ELR (cell line): ENCODE data around the gene MMP17.

Experiments
- DNase-seq: peaks from one replicate; pipeline ENCODE4 v3.0.0-alpha.2; 2015; ENCODE audit warnings: low read depth

Gene MMP17

DNA sequence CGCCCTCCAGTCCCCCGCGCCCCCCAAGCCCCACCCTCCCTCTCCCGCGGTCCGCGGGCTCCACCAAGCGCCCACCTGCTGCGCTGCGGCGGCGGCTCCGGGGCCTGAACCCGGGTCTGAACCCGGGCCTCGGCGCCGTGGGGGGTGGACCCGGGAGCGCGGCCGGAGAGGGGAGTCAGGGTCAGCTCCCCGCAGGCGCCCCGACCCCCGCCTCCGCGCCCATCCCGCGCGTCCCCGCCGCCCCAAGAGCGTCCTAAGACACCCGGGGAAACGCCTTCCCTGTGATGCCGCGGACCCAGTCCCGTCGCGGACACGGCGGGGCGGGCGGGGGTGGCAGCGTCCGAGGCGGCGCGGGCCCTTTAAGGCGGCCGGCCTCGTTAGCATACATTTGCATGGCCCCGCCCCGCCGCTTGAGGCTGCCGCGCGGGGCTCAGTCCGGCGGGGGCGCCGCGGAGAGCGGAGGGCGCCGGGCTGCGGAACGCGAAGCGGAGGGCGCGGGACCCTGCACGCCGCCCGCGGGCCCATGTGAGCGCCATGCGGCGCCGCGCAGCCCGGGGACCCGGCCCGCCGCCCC is at the start of gene MMP17:
Gene MMP17, plus strand, starts transcription at position 433 of the 574 bp plus-strand sequence. Its CDS starts 102 bp downstream, at position 535.
- DNase-seq = peak; percentile 84

DNA sequence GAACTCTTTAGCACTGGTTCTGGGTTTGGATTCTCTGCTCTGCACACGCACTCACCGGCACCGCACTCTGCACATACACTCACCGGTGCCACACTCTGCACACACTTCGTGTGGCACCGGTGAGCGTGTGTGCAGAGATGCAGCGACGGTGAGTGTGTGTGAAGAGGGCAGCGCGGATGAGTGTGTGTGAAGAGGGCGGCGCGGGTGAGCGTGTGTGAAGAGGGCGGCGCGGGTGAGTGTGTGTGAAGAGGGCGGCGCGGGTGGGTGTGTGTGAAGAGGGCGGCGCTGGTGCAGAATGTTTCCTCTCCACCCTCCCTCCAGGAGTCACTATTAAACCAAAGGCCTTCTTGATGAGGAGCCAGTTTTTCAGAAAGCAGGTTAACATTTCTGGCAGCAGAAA is 49.2 kb upstream of the MMP17 start:
- DNase-seq = no peak

- DNase-seq = no peak
These were observed 46.1 kb upstream of the MMP17 start for GRCh38 chr12:131782061-131782460.

- peak; percentile 90 for DNase-seq
These were observed 44.2 kb upstream of the MMP17 start for GRCh38 chr12:131783915-131784541.

GRCh38 chr12:131784909-131785762 is 43.1 kb upstream of the MMP17 start:
- no peak for DNase-seq

- no peak for DNase-seq
These were observed 42.3 kb upstream of the MMP17 start for GRCh38 chr12:131785763-131786330.

- no peak for DNase-seq
These were observed 41.9 kb upstream of the MMP17 start for GRCh38 chr12:131786331-131786730.

DNA sequence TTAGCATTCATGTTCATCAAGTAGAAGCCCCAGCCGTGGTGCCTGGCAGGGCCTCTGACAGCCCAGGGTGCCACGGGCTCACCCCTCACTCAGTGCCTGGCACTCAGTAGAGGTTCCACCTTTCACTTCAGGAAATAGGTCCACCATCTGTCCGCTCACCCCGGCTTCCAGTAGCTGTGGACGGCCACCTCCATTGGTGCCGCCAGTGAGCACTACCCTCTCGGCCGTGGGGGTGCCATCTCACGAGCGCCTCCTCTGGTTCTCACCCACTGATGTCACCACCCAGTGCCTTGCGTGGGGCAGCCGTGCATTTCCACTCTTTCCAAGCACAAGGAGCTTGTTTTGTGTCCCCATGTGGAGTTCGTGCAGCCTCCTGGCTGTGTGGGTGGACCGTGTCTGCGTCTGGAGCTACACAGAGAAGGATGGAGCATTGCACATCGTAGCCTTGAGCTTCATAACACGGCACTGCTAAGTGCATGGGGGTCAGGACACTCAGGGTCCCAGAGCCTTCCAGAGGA is 41.0 kb upstream of the MMP17 start:
- DNase-seq = no peak

- DNase-seq = no peak
These were observed 40.1 kb upstream of the MMP17 start for GRCh38 chr12:131788070-131788469.

DNA sequence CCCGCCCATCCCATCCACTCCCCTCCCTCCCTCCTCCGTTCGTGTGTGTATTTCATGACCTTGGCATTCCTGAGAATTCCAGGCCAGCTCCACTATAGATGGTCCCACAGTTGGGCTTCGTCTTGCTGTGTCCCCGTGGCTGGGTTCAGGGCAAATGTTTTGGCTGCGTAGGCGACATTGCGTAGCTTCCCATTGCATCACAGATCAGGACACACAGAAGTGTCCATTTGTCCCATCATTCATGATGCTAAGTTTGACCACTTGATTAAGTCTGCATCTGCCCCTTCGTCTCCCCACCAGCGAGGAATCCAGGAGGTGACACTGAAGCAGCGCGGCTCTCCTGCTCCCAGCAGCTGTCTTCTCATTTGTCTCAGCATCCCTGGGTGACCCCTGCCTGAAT is 38.6 kb upstream of the MMP17 start:
- DNase-seq = no peak

DNA sequence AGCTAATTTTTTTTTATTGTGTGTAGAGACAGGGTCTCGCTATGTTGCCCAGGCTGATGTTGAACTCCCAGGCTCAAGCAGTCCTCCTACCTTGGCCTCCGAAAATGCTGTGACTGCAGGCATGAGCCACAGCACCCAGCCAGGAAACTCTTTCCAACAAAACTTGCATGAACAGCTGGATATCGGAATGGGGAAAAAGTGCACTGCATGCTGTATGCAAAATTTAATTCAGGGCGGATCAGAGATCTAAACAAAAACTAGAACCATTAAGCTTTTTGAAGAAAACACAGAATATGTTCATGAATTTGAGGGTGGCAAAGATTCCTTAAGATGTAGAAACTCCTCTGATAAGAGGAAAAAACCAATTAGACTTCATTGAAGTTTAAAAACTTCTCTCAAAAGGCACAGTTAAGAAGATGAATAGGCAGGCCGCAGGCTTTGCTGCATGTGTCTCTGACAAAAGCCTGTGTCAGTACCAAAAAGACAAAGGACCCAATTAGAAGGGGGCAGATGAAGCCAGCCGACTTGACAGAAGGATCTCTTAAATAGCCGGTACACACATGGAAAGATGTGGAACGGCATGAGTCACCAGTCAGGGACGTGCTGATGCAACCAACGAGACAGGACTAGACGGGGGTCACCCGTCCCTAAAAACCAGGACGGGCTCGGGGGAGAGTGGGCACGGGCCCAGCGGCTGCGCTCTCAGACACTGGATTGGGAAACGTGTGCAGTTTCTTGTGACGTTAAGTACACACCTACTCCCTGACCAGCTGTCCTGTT is 34.8 kb upstream of the MMP17 start:
- peak; percentile 19 for DNase-seq

DNA sequence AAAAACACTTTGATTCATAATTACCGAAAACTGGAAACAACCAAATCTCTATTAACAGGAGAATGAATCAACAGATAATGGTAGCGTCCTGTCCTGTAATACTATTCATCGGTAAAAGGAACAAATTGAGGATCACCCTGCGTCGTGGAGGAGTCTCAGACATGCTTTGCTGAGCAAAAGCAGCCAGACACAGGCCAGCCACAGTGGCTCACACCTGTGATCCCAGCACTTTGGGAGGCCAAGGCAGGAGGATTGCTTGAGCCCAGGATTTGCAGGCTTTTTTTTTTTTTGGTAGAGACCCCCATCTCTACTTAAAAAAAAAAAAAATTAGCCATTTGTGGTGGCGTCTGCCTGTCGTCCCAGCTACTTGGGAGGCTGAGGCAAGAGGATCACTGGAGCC is 34.1 kb upstream of the MMP17 start:
- no peak for DNase-seq

DNA sequence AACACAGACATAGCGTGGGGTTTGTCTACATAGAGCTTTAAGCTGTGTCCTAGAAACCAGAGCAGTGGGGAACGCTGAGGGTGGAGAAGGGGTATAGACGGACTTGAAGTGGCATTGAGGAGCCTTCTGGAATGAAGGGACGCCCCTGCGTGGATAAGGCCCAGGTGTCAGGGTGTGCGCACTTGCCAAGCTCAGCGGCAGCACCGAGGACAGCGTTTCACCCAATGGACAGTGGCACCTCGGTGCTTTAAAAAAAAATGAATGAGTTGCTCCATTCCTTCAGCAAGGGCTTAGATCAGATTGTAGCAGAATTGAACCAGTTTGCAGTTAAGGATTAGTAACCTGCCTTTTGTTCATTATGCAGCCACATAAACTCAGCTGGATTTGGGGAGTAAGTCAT is 33.6 kb upstream of the MMP17 start:
- no peak for DNase-seq

DNA sequence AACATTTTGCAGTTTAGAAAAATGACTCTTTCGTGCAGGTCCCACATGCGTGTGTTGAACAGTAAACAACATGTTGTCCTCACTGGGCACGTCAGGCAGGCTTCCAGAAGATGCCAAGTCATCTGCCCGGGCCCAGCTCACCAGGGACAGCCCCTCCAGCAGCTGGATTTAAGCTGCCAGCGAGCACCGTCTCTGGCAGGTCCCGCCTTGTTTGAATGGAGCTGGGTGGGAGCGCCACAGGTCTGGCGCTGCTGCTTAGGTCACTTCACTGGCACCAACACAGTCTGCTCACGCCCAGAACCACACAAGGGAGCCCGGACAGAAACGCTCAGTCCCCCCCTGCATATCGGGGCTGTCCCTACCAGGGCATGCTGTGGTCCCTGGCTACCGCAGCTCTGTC is 33.1 kb upstream of the MMP17 start:
- no peak for DNase-seq

DNA sequence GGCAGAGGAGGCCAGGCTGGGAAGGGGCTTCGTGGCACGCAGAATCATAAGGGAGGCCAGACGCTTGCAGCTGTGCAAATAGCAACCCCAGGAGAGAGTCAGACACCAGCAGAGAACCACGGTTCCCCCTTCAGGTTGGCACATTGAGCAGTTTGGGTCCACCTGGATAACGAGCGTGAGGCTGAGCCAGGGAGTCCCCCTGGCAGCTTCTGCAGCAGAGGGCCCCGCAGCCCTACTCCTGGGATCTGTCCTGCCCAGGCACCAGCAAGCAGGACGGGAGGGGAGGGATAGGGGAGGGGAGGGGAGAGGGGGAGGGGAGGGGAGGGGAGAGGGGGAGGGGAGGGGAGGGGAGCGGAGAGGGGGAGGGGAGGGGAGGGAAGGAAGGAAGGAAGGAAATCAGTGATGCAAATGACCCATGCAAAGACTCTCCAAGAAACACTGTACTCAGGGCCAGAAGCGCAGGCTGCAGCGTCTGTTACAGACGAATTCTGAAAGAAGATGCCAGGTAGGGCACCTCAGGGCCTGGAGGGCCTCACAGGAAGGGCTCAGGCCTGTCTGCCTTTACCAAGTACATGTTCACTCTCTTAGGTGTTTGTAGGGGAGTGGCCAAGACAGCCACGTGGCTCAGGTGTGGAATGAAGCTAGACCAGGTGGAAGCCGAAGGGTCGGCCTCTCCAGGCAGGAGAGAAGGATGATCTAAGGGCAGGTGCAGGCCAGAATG is 32.3 kb upstream of the MMP17 start:
- no peak for DNase-seq

GRCh38 chr12:131796411-131796736 is 31.8 kb upstream of the MMP17 start:
- no peak for DNase-seq

DNA sequence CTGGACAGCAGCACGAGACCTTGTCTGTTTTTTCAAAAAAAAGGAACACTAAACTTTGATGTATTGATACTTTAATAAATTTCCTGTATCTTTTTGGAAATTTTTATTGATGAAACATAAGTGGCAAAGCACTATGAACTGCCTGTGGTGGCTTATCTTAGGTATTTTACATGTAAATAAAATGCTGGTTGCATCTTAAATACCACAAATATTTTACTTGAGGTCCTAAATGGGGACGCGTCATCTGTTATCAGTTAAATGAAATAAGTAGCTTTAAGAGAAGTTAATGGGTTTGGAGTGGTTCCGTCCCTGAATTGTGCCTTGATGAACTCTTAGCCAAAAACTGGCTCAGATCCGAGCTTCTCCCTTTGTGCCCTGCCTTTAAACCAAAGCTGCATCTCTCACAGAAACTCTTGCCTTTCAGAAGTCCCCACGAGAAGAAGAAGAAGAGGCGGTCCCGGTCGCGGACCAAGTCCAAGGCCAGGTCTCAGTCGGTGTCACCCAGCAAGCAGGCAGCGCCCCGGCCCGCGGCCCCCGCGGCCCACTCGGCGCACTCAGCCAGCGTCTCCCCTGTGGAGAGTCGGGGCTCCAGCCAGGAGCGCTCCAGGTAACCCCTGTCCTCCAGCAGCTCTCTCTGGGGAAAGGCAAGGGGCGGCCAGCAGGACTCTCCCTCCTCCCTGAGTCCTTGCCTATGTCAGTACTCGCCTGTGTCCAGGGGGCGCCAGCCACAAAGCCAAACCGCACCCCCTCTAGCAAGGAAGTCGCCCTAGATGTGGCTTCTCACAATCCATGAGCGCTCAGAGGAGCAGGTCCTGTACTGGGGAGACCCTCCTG is 31.2 kb upstream of the MMP17 start:
- no peak for DNase-seq

GRCh38 chr12:131797588-131797934 is 30.6 kb upstream of the MMP17 start:
- no peak for DNase-seq

GRCh38 chr12:131799195-131799594 is 29.0 kb upstream of the MMP17 start:
- DNase-seq = no peak

DNA sequence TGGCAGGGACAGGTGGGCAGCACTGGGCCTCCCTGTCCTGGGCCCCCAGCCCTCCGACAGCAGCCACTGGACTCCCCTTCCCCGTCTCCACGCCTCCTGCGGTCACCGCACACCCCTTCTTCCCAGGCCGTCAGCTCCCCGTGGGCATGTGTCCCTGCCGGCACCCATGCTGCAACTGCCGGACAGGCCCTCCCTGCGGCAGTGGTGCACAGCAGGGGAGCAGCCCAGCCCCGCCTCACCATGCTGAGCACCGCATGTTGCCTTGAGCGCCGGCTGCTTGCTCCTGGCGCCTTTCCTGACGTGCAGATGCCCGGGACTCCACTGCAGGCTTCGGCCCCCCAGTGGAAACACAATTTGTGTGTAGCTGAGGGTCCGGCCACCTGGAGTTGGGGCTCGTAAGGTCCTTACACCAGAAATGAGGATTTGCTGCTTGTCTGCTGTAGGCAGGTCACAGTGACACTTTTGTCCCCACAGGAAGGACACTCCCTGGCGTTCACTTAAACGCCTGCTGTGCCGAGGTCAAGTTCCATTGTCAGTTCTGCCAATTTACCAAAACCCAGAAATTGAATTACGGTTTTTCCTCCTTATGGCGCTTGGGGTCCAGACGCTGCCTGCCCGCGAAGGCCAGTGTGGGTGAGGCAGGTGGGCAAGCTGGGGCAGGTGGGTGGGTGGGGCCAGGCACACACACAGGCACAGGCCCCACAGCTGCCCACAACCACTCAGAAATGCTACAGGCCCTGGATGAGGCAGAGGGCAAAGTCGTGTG is 28.2 kb upstream of the MMP17 start:
- no peak for DNase-seq
